ENCODE data around the gene IL17RC.

- no peak for TF ChIP-seq CTCF (conservative IDR thresholded peaks at IDR 0.05; ENCODE audit: low read length)
- no peak for TF ChIP-seq EZH2phosphoT487 (IDR thresholded peaks at IDR 0.05; ENCODE audit: borderline replicate concordance)
These were observed 41.5 kb upstream of the IL17RC start for GRCh38 chr3:9875448-9875847.

Data from Loucy (cell line).